ENCODE measurements around the gene JAG1.

JAG1 gene

DNA sequence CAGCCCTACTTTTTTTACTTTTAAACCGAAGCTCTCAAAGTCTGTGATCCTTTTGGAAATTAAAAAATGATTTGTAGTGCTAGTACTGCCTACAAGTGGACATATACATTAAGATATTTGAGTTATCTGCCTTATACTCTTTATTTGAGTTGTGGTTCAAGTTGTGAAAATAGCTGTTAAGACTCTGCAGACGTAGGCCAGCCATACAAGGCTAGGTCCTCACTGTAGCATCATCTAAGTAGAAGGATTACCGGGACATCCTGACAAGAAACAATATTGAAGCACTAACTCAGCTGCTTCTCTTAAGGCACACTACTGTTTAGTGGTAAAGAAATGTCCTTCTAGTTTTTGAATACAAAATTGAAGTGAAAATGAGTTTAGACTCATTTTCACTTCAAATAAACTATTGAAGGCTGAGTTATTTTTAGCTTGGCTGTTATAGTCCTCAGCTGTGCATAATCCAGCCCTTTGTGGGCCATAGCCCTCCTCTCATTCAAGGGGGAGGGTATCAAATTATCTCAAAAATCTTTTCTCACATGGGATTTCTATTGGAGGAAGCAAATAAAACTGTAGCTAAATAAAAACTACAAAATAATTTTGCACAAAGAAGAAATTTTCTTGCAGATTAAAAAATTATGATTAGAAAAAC lies 68.1 kb downstream of the JAG1 start:
- TF ChIP-seq, protein P1, sequence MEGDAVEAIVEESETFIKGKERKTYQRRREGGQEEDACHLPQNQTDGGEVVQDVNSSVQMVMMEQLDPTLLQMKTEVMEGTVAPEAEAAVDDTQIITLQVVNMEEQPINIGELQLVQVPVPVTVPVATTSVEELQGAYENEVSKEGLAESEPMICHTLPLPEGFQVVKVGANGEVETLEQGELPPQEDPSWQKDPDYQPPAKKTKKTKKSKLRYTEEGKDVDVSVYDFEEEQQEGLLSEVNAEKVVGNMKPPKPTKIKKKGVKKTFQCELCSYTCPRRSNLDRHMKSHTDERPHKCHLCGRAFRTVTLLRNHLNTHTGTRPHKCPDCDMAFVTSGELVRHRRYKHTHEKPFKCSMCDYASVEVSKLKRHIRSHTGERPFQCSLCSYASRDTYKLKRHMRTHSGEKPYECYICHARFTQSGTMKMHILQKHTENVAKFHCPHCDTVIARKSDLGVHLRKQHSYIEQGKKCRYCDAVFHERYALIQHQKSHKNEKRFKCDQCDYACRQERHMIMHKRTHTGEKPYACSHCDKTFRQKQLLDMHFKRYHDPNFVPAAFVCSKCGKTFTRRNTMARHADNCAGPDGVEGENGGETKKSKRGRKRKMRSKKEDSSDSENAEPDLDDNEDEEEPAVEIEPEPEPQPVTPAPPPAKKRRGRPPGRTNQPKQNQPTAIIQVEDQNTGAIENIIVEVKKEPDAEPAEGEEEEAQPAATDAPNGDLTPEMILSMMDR (IDR thresholded peaks at IDR 0.05; ENCODE audit: low read depth, low read length): no peak
- TF ChIP-seq MYC (IDR thresholded peaks at IDR 0.05; ENCODE audit: low read depth, low read length): no peak
- TF ChIP-seq, protein P2, sequence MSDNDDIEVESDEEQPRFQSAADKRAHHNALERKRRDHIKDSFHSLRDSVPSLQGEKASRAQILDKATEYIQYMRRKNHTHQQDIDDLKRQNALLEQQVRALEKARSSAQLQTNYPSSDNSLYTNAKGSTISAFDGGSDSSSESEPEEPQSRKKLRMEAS (IDR thresholded peaks at IDR 0.05; ENCODE audit: low read depth, low read length): no peak
- no peak for TF ChIP-seq POLR2A (IDR thresholded peaks at IDR 0.05; ENCODE audit: extremely low read depth, insufficient read length)
- no peak for DNase-seq (ENCODE audit: low read depth)
- H3K4me3 ChIP-seq (ENCODE audit: low read depth, low read length): no peak overlapping the region

DNA sequence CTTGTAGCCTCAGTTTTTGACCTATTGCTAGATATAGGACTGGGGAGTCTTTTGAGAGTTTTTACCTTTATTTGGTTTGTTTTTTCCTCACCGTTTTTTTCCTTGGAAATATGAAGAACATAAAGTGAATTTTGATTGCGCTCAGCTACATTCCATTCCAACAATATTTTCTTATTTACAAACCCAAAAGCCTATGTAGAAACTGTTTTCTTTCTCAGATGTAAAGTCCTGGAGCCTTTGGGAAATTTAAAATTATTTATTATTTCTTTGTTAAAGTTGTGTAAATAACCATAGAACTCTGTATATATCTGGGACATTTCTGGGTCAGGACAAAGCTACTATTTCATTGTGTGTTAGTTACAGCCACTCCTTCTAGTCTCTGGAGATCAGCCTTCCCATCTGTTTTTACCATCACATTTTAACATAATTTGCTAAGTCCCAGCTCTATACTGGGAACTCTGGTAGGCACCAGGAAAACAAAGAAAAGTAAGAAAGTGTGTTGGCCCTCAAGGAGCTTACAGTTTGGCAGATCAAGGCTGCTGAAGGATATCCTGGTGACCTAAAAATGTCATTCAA lies 68.8 kb downstream of the JAG1 start:
- TF ChIP-seq MYC (IDR thresholded peaks at IDR 0.05; ENCODE audit: low read depth, low read length): no peak
- TF ChIP-seq, protein P2 (IDR thresholded peaks at IDR 0.05; ENCODE audit: low read depth, low read length): no peak
- TF ChIP-seq, protein P1 (IDR thresholded peaks at IDR 0.05; ENCODE audit: low read depth, low read length): no peak
- TF ChIP-seq POLR2A (IDR thresholded peaks at IDR 0.05; ENCODE audit: extremely low read depth, insufficient read length): no peak
- DNase-seq (ENCODE audit: low read depth): no peak
- no peak overlapping the region for H3K4me3 ChIP-seq (ENCODE audit: low read depth, low read length)

DNA sequence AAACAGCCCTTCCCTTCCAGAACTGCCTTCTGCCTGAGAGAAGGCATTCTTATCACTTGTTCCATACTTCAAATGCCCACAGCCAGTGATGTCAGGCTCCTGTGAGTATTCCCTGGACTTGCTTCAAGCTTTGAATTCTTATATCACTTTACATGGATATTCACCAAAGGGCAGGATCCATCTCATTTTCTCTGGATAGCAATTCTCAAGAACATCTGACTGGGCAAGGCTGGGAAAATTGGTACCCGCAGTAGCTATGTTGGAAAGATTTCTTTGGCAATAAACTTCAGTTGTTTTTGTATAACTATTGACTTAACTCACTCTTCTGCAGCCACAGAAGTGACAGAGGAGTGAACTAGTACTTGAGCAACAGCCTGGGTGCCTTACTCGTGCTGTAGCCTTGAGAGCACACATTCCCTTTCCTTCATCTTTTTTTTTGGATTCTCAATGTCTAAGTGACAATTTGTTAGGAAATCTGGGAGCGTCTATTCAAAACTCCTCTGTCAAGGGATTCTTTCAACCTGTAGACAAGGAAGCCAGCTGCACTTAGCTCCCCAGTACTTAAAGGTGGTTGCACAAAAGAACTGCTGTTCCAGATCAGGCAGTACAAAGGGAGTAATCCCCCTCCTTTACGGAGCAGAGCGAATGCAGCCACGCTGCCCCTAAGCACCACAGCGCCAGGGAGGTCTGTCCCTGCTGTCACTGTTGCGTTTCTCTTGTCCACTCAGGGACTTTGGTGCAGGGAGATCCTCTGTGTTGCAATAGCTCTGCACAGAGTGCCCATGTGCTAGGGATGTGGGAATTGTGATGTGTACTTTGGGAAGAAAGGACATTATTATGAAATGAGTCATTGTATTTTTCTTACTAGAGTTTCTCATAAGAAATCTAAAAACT lies 69.6 kb downstream of the JAG1 start:
- TF ChIP-seq, protein P2 (IDR thresholded peaks at IDR 0.05; ENCODE audit: low read depth, low read length): no peak
- no peak for DNase-seq (ENCODE audit: low read depth)
- H3K4me3 ChIP-seq (ENCODE audit: low read depth, low read length): no peak overlapping the region

DNA sequence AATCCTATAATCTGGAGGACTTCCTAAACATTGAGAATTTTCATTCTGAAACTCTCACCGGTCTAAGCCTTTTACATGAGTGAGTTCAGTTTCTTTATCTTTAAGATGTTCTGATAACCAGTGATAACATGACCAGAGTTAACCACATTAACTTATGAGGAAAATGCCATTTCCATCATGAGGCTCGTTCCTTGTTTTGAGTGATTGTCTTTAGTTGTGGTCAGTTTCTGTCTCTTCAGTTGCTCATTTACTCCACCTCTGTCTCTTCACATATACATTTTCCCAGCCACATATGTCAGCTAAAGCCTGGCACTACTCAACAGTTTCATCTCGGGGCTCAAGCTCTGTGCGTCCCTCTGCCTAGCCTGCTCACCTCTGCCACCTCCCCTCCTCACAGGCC lies 70.4 kb downstream of the JAG1 start:
- TF ChIP-seq, protein P1 (IDR thresholded peaks at IDR 0.05; ENCODE audit: low read depth, low read length): no peak
- TF ChIP-seq MYC (IDR thresholded peaks at IDR 0.05; ENCODE audit: low read depth, low read length) (no peak), POLR2A (IDR thresholded peaks at IDR 0.05; ENCODE audit: extremely low read depth, insufficient read length) (no peak)
- TF ChIP-seq, protein P2 (IDR thresholded peaks at IDR 0.05; ENCODE audit: low read depth, low read length): no peak
- H3K4me3 ChIP-seq (ENCODE audit: low read depth, low read length): no peak overlapping the region
- DNase-seq (ENCODE audit: low read depth): no peak

DNA sequence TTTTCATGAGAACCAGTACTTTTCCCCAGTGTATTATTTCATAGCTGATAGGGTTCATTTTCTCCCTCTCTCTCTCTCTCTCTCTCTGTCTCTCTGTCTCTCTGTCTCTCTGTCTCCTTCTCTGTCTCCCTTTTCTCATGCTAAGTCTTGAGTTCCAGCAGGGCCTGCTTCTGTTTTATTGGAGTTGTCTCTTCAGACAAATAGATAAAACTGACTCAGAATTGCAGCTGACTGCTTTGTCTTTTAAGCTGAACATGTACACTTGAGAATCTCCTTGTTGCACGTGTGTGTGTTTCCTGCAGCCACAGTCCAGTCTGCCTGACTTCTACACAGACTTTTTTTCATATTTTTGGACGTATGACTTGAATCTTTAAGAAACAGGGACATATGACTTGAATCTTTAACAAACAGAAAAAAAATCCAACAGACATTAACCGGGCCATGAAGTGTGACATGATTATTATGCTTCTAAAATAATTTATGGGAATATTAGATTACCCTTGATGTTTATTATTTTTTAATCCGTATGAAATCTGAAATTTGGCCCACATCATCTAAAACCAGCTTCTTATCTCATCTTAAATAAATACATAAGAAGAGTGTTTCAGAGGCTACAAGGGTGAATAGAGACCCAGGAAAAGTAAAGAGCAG lies 71.5 kb downstream of the JAG1 start:
- TF ChIP-seq POLR2A (IDR thresholded peaks at IDR 0.05; ENCODE audit: extremely low read depth, insufficient read length) (no peak), MYC (IDR thresholded peaks at IDR 0.05; ENCODE audit: low read depth, low read length) (no peak)
- TF ChIP-seq, protein P1 (IDR thresholded peaks at IDR 0.05; ENCODE audit: low read depth, low read length): no peak
- TF ChIP-seq, protein P2 (IDR thresholded peaks at IDR 0.05; ENCODE audit: low read depth, low read length): no peak
- no peak for DNase-seq (ENCODE audit: low read depth)
- no peak overlapping the region for H3K4me3 ChIP-seq (ENCODE audit: low read depth, low read length)

Data from NB4 (cell line).